Suprapubic skin (tissue), 3 donors: ENCODE measurements around the gene HSPG2.

Source experiments
- EP300 ChIP-seq: sonication (generic); formaldehyde crosslinking; IDR thresholded peaks from one replicate; pipeline ENCODE4 v1.6.1; 2017; ENCODE audit warnings: antibody characterized with exemption
- POLR2A ChIP-seq, 2 donors: fragments of 450-650 bp; IDR thresholded peaks; one replicate each; pipeline ENCODE4 v1.6.1; 2017; ENCODE audit warnings: antibody characterized with exemption in 2 of 2, mild to moderate bottlenecking in 2 of 2, moderate library complexity in 2 of 2
- TF ChIP-seq, protein P1 (sequence below), 2 donors: fragments of 200-600 bp in 1 of 2; fragments of 450-650 bp in 1 of 2; sonication (generic) in 1 of 2; IDR thresholded peaks; one replicate each; pipeline ENCODE4 v1.5.1; 2016 to 2019; ENCODE audit warnings: antibody characterized with exemption in 2 of 2, mild to moderate bottlenecking in 1 of 2, moderate library complexity in 1 of 2

DNA sequence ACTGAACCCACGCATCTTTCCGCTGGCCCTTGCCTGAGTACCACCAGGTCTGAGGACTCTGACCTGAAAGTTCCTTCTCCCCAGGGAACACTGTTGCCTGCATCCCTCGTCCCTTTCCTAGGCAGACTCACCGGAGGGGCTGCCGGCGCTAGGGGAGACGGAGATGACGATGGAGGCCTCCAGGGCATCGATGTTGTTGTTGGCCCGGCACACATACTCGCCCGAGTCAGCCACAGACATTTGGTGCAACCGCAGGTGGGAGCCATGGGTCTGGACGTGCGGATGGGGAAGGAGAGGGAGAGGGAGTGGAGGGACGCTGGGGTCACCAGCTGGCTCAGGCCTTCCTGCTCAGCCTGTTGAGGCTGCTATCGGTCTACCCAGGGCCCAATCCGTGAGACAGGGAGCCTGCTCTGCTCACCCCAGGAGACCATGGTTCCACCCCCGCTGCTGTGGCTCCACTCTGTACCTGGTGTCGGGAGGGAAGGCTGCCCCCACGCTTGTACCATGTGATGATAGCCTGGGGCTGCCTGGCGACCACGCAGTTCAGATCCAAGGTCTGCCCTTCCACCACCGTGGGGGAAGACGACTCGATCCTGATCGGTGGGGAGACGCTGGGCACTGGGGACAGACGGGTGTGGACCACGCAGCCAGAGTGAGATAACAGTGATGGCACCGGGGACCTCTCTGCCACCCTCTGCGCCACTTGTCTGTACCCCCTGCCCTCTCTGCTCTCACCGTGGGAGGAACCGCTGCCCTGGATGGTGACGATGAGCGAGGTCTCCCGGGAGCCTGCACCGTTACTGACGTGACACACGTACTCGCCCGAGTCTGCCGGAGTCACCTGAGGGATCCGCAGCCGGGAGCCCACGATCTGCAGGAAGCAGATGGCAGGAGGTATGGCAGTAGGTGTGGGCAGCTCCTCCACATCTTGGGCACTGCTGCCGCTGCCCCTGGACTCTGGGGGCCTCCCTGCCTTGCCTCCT lies 89.6 kb downstream of the HSPG2 start:
- TF ChIP-seq POLR2A (IDR thresholded peaks at IDR 0.05) (no peak), EP300 (no peak)
- TF ChIP-seq, protein P1, sequence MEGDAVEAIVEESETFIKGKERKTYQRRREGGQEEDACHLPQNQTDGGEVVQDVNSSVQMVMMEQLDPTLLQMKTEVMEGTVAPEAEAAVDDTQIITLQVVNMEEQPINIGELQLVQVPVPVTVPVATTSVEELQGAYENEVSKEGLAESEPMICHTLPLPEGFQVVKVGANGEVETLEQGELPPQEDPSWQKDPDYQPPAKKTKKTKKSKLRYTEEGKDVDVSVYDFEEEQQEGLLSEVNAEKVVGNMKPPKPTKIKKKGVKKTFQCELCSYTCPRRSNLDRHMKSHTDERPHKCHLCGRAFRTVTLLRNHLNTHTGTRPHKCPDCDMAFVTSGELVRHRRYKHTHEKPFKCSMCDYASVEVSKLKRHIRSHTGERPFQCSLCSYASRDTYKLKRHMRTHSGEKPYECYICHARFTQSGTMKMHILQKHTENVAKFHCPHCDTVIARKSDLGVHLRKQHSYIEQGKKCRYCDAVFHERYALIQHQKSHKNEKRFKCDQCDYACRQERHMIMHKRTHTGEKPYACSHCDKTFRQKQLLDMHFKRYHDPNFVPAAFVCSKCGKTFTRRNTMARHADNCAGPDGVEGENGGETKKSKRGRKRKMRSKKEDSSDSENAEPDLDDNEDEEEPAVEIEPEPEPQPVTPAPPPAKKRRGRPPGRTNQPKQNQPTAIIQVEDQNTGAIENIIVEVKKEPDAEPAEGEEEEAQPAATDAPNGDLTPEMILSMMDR (IDR thresholded peaks at IDR 0.05), result no peak
